Left cardiac atrium (tissue), 4 donors: ENCODE data around the gene DACT3. TPM values are rescaled to one million over a fixed set of nuclear protein-coding genes. Genes with fewer than 3 reads are reported as not detected.
A peak's percentile ranks its signal among the peaks of the same experiment; 100 is the strongest.

ENCODE experiments used
- ATAC-seq, 2 donors: fragments of 200-7000 bp; cut with Tn5 transposase; one replicate each; pipeline ENCODE4 v1.9.1; 2020; ENCODE audit warnings: mild to moderate bottlenecking in 2 of 2, moderate library complexity in 2 of 2
- DNase-seq: peaks from one replicate; pipeline ENCODE4 v3.0.0-alpha.2; 2020
- intact Hi-C, 2 donors: fragments of 100-400 bp; cut with DNase I; formaldehyde crosslinking; loops; one replicate each; pipeline versions ENCODE4 v1.14.1 to v1.15.1; 2022 to 2023
- microRNA-seq, 2 donors: library from miRNA; unstranded; fragments of <30 nt; microRNA quantifications; one replicate each; pipeline ENCODE4 v1.2.0, GENCODE V29; 2020
- total RNA-seq, 2 donors: library from RNA; stranded (reverse); fragmentation: NEBNext Ultra II Directional; extraction: Animal tissue kit (Norgen Biotek cat#: 25700); gene quantifications; one replicate each; pipeline ENCODE4 v1.2.1, GENCODE V29; 2021
- donor health status: DM: no; HTN: yes; CAD: no.
- donor health status: DM: no; HTN: yes; CAD: no; lungs with severe emphysema.
- donor health status: DM: yes; HTN: yes; CAD: no.
- donor health status: Dilated cardiomyopathy.

The DACT3 gene
- total RNA-seq, 2 donors from 2014 or later, result 15.1 to 15.4 TPM

GRCh38 chr19:46605356-46605821 lies 55.6 kb downstream of the DACT3 start:
- ATAC-seq, result no peak

GRCh38 chr19:46604781-46605355 lies 56.1 kb downstream of the DACT3 start:
- ATAC-seq (no peak), DNase-seq (peak; percentile 26)
- intact Hi-C loops, result no loop called here

More at GRCh38 chr19:46605356-46605821, 55.6 kb downstream of the DACT3 start:
- intact Hi-C loops, result no loop called here
- peak; percentile 23 for DNase-seq

GRCh38 chr19:46603752-46604231 lies 57.2 kb downstream of the DACT3 start:
- ATAC-seq, result no peak
- DNase-seq, result no peak
- intact Hi-C loops, result no loop called here

- intact Hi-C loops, result no loop called here
- ATAC-seq (no peak), DNase-seq (no peak)
These were observed 57.8 kb downstream of the DACT3 start for GRCh38 chr19:46603195-46603637.

- DNase-seq, result peak; percentile 39
- no peak for ATAC-seq
These were observed 58.4 kb downstream of the DACT3 start for GRCh38 chr19:46602392-46603194.

GRCh38 chr19:46601318-46602224 lies 59.4 kb downstream of the DACT3 start, which contains the start of gene CALM3:
TSS of gene CALM3 (plus strand) at chr19:46601330. CDS start at chr19:46601435, 105 bp downstream.
- intact Hi-C loops, result no loop called here
- DNase-seq (peak; percentile 43), ATAC-seq (peak in 1 of 2 donors; percentile 9)

More at GRCh38 chr19:46602392-46603194, 58.4 kb downstream of the DACT3 start:
- intact Hi-C loops, result no loop called here

GRCh38 chr19:46600384-46601317 lies 60.3 kb downstream of the DACT3 start:
- peak; percentile 98 for DNase-seq
- intact Hi-C loops, result no loop called here
- ATAC-seq, result peak; percentile 93 to 94

- DNase-seq, result no peak
- no peak for ATAC-seq
- intact Hi-C loops, result no loop called here
These were observed 61.1 kb downstream of the DACT3 start for GRCh38 chr19:46599716-46600373.

- no peak for ATAC-seq
- DNase-seq, result no peak
These were observed 62.5 kb downstream of the DACT3 start for GRCh38 chr19:46598372-46598917.

More at GRCh38 chr19:46598372-46598917, 62.5 kb downstream of the DACT3 start:
- intact Hi-C loops, result no loop called here

Small RNAs within 50 kb of the gene (microRNA-seq; reads per million reads assigned to microRNA genes)
- gene MIR320E, result 1.4 reads per million in 2 donors

Other genes starting within 250 kb of the DACT3 start
- gene CCDC8, start 247.6 kb downstream of the DACT3 start, total RNA-seq, result 10 to 100 TPM; 29.6 to 38.4 TPM
- under 1 TPM; 0.09 to 0.16 TPM for gene PNMA8C, start 232.2 kb downstream of the DACT3 start, total RNA-seq
- 10 to 100 TPM; 13.9 to 16.5 TPM for gene PNMA8A, start 189.6 kb downstream of the DACT3 start, total RNA-seq
- 1 to 10 TPM; 1.5 to 2.5 TPM for gene PNMA8B, start 165.3 kb downstream of the DACT3 start, total RNA-seq
- 100 to 1,000 TPM; 229 to 241 TPM for gene CALM3, start 59.9 kb downstream of the DACT3 start, total RNA-seq
- 10 to 100 TPM in 1 of 2 donors, 1 to 10 TPM in 1; 5.5 to 14.8 TPM for gene PTGIR, start 36.1 kb downstream of the DACT3 start, total RNA-seq
- 1 to 10 TPM in 1 of 2 donors, not detected in 1; 5.2 TPM for gene GNG8, start 25.0 kb downstream of the DACT3 start, total RNA-seq
- gene PRKD2, start 55.9 kb upstream of the DACT3 start, total RNA-seq, result 10 to 100 TPM; 14.9 to 18.0 TPM
- 10 to 100 TPM; 12.4 to 17.3 TPM for gene FKRP, start 84.9 kb upstream of the DACT3 start, total RNA-seq
- 10 to 100 TPM; 37.2 to 61.9 TPM for gene STRN4, start 85.3 kb upstream of the DACT3 start, total RNA-seq
- gene SLC1A5, start 127.4 kb upstream of the DACT3 start, total RNA-seq, result 10 to 100 TPM; 34.3 to 40.8 TPM
- gene AP2S1, start 189.7 kb upstream of the DACT3 start, total RNA-seq, result 100 to 1,000 TPM; 109 to 110 TPM
- gene ARHGAP35, start 199.8 kb upstream of the DACT3 start, total RNA-seq, result 10 to 100 TPM; 68.2 to 68.5 TPM